Stomach (tissue), 4 donors: ENCODE measurements around the gene GUF1.

Source experiments
- CTCF ChIP-seq, 7 experiments: fragments of 450-650 bp in 4 of 7; fragments of 200-600 bp in 3 of 7; sonication (generic) in 3 of 7; IDR thresholded peaks; one replicate each; pipeline ENCODE4 v1.5.1; 2016 to 2019; ENCODE audit warnings: antibody characterized with exemption in 7 of 7, control low read depth in 2 of 7, mild to moderate bottlenecking in 1 of 7
- EP300 ChIP-seq: sonication (generic); formaldehyde crosslinking; IDR thresholded peaks from one replicate; pipeline ENCODE4 v1.6.1; 2017; ENCODE audit warnings: antibody characterized with exemption
- POLR2A ChIP-seq, 4 donors: fragments of 450-650 bp; IDR thresholded peaks; one replicate each; pipeline ENCODE4 v1.6.1; 2016; ENCODE audit warnings: antibody characterized with exemption in 4 of 4, control low read depth in 2 of 4, mild to moderate bottlenecking in 1 of 4, moderate library complexity in 1 of 4
- POLR2AphosphoS5 ChIP-seq, 3 donors: sonication (generic); formaldehyde crosslinking; IDR thresholded peaks; one replicate each; pipeline ENCODE4 v1.6.1; 2016; ENCODE audit warnings: antibody characterized with exemption in 3 of 3

GRCh38 chr4:44646151-44646550, 32.1 kb upstream of the GUF1 start:
- TF ChIP-seq CTCF (IDR thresholded peaks at IDR 0.05) (no peak), POLR2A (IDR thresholded peaks at IDR 0.05) (no peak), POLR2AphosphoS5 (IDR thresholded peaks at IDR 0.05) (no peak), EP300 (no peak)
